Sigmoid colon (tissue), 7 donors: ENCODE data around the gene TUBGCP6. TPM values are rescaled to one million over a fixed set of nuclear protein-coding genes. Genes with fewer than 3 reads are reported as not detected.

ENCODE experiments used
- DNase-seq: peaks from one replicate; pipeline ENCODE4 v3.0.0-alpha.2; 2019
- H3K27ac ChIP-seq, 4 donors: fragments of 200-600 bp; sonication (generic); one replicate each; pipeline ENCODE4 v1.5.1; 2016 to 2019; ENCODE audit warnings: mild to moderate bottlenecking in 1 of 4
- H3K27me3 ChIP-seq, 3 donors: fragments of 200-600 bp; sonication (generic); one replicate each; pipeline ENCODE4 v1.5.1; 2019; ENCODE audit warnings: mild to moderate bottlenecking in 1 of 3
- H3K36me3 ChIP-seq, 4 donors: fragments of 200-600 bp; sonication (generic); one replicate each; pipeline ENCODE4 v1.5.1; 2016 to 2019
- H3K4me1 ChIP-seq, 4 donors: fragments of 200-600 bp; sonication (generic); one replicate each; pipeline ENCODE4 v1.5.1; 2017 to 2019
- H3K4me3 ChIP-seq, 4 donors: fragments of 200-600 bp; sonication (generic); one replicate each; pipeline ENCODE4 v1.5.1; 2017 to 2019; ENCODE audit warnings: mild to moderate bottlenecking in 2 of 4, moderate library complexity in 1 of 4
- H3K9me3 ChIP-seq, 4 donors: fragments of 200-600 bp in 3 of 4; sonication (generic) in 3 of 4; one replicate each; pipeline versions ENCODE4 v1.5.1 to v1.6.1; 2013 to 2019
- EP300 ChIP-seq, 4 donors: sonication (generic); formaldehyde crosslinking; IDR thresholded peaks; one replicate each; pipeline ENCODE4 v1.6.1; 2017; ENCODE audit warnings: antibody characterized with exemption in 4 of 4
- POLR2A ChIP-seq, 2 donors: fragments of 450-650 bp; IDR thresholded peaks; one replicate each; pipeline ENCODE4 v1.6.1; 2016; ENCODE audit warnings: antibody characterized with exemption in 2 of 2, mild to moderate bottlenecking in 2 of 2, moderate library complexity in 2 of 2
- POLR2AphosphoS5 ChIP-seq, 4 donors: sonication (generic); formaldehyde crosslinking; IDR thresholded peaks; one replicate each; pipeline ENCODE4 v1.6.1; 2017; ENCODE audit warnings: antibody characterized with exemption in 4 of 4
- whole genome bisulfite sequencing, 2 donors: extraction: QIAGEN DNeasy Blood & Tissue Kit; methylation state at CpG; one replicate each; pipeline ENCODE4 v1.1.7; 2013; 5-methylcytosine and 5-hydroxymethylcytosine counted together
- intact Hi-C: fragments of 100-400 bp; cut with DNase I; formaldehyde crosslinking; loops from one replicate; pipeline ENCODE4 v1.15.1; 2023
- polyA plus RNA-seq, 3 donors: library from polyadenylated mRNA; stranded (reverse); fragments of 200-250 nt; gene quantifications; one replicate each; pipeline ENCODE4 v1.2.3, GENCODE V29; 2013
- total RNA-seq, 4 donors: library from RNA; depleted of rRNA; stranded (reverse); fragments of >200 nt; gene quantifications; one replicate each; pipeline ENCODE4 v1.1.0, GENCODE V29; 2016
- TF ChIP-seq, protein P1 (sequence below), 4 experiments: fragments of 450-650 bp in 3 of 4; fragments of 200-600 bp in 1 of 4; IDR thresholded peaks; one replicate each; pipeline ENCODE4 v1.5.1; 2016 to 2019; ENCODE audit warnings: antibody characterized with exemption in 4 of 4, mild to moderate bottlenecking in 3 of 4, moderate library complexity in 2 of 4
- donor health status: healthy with polysubstance abuse.
- donor health status: Bipolar disorder and iron deficiency.
- donor health status: healthy.

The TUBGCP6 gene
- total and polyA plus RNA-seq, 7 donors: 4.6 to 67.0 (median 26.4) TPM

DNA sequence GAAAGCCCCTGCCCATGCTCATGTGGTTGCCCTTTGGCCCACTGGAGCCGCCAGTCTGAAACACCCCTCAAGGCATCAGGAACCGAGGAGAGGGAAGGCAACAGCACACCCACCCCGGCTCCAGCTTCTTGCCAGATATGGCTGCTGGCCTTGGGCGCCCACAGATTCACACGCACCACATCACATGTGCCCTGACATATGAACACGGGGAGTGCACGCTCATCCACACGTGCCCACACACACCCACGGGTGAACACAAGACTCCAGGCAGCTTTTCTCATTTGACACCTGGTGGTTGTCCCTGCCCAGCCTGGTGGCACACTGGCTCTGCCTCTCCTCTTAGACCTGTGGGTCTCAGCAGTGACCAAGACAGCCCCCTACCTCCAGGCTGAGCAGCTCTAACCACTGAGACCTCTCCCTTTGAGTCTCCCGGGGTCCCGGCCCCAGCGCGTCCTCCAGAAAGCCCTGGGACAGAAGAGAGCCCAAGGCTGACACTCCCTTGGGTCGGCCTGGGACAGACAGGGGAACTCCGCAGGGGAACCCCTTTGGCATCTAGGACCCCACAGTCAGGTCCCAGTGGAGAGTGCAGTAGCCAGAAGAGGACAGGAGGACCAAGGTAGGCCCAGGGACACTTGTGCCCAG, 19.4 kb upstream of the TUBGCP6 start:
- peaks cover 17 to 56% (median 40%) of the 10 kb centered on the region in 3 donors for H3K27me3 ChIP-seq
- intact Hi-C loops: no loop called here
- peaks cover 0 to 43% (median 37%) of the 10 kb centered on the region in 4 donors for H3K4me1 ChIP-seq

DNA sequence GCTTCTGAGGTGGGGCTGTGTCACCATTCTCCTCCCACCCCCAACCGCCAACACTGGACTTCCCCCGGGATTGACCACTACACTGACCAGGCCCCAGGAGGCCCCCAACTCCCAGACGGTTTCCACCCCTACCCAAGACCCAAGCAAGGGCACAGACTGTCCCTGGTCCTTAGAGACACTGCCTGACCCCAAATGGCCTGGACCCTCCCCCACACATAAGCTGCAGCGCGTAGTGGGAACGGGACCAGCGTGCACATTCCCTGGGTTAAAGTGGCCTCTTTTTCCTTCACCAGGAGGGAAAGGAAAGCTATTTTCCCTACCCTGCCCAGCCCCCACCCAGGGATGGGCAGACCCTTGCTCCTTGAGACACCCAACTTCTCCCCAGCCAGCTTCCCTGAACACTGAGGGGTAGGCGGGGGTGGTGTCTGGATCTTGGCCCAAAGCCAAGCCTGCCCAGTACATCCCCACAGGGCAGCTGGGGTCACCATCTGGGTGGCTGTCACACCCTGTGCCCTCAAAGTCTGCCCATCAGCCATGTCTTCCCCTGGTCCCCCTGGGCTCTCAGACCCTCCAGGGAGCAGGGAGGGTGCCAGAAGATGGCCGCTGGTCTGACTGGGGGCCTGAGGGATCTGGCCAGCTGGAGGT, 18.3 kb upstream of the TUBGCP6 start:
- no peak for DNase-seq
- Histone ChIP-seq H3K9me3 (no peaks in the 10 kb centered on the region), H3K27ac (no peak overlapping the region), H3K36me3 (no peaks in the 10 kb centered on the region), H3K4me1 (peaks cover 0 to 34% (median 34%) of the 10 kb centered on the region in 4 donors), H3K27me3 (peaks cover 17 to 68% (median 46%) of the 10 kb centered on the region in 3 donors), H3K4me3 (no peak overlapping the region)
- TF ChIP-seq, protein P1, sequence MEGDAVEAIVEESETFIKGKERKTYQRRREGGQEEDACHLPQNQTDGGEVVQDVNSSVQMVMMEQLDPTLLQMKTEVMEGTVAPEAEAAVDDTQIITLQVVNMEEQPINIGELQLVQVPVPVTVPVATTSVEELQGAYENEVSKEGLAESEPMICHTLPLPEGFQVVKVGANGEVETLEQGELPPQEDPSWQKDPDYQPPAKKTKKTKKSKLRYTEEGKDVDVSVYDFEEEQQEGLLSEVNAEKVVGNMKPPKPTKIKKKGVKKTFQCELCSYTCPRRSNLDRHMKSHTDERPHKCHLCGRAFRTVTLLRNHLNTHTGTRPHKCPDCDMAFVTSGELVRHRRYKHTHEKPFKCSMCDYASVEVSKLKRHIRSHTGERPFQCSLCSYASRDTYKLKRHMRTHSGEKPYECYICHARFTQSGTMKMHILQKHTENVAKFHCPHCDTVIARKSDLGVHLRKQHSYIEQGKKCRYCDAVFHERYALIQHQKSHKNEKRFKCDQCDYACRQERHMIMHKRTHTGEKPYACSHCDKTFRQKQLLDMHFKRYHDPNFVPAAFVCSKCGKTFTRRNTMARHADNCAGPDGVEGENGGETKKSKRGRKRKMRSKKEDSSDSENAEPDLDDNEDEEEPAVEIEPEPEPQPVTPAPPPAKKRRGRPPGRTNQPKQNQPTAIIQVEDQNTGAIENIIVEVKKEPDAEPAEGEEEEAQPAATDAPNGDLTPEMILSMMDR (IDR thresholded peaks at IDR 0.05): no peak
- no peak for TF ChIP-seq EP300 (IDR thresholded peaks at IDR 0.05)
- TF ChIP-seq POLR2A (IDR thresholded peaks at IDR 0.05): no peak
- TF ChIP-seq POLR2AphosphoS5 (IDR thresholded peaks at IDR 0.05): no peak
- intact Hi-C loops: no loop called here
- 47 to 63% methylated on average over 9 of the region's 9 CpGs for WGBS, 2 donors

More for the DNA sequence above, 19.4 kb upstream of the TUBGCP6 start:
- Histone ChIP-seq H3K9me3 (no peaks in the 10 kb centered on the region), H3K27ac (no peak overlapping the region), H3K36me3 (no peaks in the 10 kb centered on the region), H3K4me3 (no peak overlapping the region)
- DNase-seq: no peak
- TF ChIP-seq POLR2AphosphoS5 (IDR thresholded peaks at IDR 0.05) (no peak), EP300 (IDR thresholded peaks at IDR 0.05) (no peak), POLR2A (IDR thresholded peaks at IDR 0.05) (no peak)
- TF ChIP-seq, protein P1 (IDR thresholded peaks at IDR 0.05): no peak
- WGBS, 2 donors: 61 to 80% methylated on average over 15 of the region's 15 CpGs

DNA sequence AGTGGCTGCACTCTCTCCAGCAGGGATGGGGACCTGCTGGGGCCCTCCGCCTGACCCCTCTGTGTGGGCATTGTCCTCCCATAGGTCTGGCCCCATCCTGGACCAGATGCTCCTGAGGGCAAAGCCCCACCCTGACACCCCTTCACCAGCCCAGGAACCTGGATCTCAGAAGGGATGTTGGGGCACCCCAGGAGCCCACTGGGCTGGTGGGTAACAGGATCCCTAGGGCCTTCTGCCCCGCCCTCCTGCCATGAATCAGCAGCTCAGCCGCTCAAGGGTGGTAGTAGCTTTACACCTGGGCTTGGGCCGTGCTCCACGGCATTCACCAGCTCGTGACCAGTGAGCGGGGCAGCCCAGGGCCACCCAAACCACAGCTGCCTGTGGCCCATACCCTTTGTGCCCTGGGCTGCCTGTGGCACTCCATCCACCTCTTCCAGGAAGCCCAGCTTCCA, 17.7 kb upstream of the TUBGCP6 start:
- H3K36me3 ChIP-seq: no peaks in the 10 kb centered on the region
- DNase-seq: no peak
- WGBS, 2 donors: 27 to 40% methylated on average over 7 of the region's 7 CpGs
- intact Hi-C loops: no loop called here
- H3K4me1 ChIP-seq: peaks cover 0 to 28% (median 27%) of the 10 kb centered on the region in 4 donors
- peaks cover 17 to 73% (median 46%) of the 10 kb centered on the region in 3 donors for H3K27me3 ChIP-seq
- TF ChIP-seq POLR2AphosphoS5 (IDR thresholded peaks at IDR 0.05) (no peak), EP300 (IDR thresholded peaks at IDR 0.05) (no peak), POLR2A (IDR thresholded peaks at IDR 0.05) (no peak)
- H3K27ac ChIP-seq: no peak overlapping the region
- no peaks in the 10 kb centered on the region for H3K9me3 ChIP-seq
- H3K4me3 ChIP-seq: no peak overlapping the region

DNA sequence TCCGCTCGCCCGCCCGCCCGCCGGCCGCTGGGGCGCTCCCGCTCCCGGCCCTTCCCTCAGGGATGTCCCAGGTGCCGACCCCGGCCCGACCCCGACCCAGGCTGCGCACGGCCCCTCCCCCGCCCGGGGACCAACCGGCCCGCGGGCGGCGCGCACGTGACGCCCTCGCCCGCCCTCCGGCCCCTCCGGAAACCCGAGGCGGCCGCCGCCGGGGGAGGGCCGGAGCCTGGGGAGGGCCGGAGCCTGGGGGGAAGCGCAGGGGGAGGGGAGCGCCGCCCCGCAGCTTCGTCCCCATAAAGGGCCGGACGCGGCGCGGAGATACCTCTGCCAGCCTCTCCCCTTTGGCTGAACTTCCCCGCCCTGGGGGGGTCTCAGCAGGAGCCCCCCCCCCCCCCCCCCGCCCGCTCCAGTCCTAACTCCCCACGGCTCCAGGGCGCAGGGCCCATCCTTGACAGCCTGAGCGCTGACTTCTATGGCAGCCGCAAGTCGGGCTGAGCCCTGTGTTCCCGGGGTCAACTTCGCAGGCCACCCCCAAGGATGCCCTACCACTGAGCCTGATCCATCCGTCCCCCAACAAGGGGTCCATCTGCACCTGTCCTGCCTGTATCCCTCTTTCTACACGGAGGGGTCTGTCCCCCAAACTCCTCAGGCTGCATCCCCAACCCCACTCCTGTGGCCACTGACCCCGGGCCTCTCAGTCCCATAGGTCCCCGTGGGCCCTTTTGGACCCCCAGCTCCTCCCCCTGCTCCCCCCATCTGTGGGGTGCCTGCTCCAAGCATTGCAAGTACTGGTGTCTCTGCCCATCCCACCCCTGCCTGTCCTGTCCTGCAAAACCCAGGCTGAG, 17.0 kb upstream of the TUBGCP6 start, which contains the start of gene MAPK12:
Gene MAPK12, minus strand, starts transcription at position 69 of the 845 bp plus-strand sequence. CDS start 174 bp downstream, outside the sequence.
- intact Hi-C loops: no loop called here
- WGBS, 2 donors: 3% methylated on average over 61 of the region's 61 CpGs
- DNase-seq: no peak
- Histone ChIP-seq H3K9me3 (no peaks in the 10 kb centered on the region), H3K27me3 (peaks cover 17 to 70% (median 46%) of the 10 kb centered on the region in 3 donors), H3K27ac (peak within 1 kb of the TSS; percentile 8 to 52 (median 44)), H3K36me3 (no peaks in the 10 kb centered on the region), H3K4me1 (peaks cover 0 to 21% (median 21%) of the 10 kb centered on the region in 4 donors), H3K4me3 (peak within 1 kb of the TSS; percentile 19 to 53 (median 44))
- no peak for TF ChIP-seq POLR2A (IDR thresholded peaks at IDR 0.05)
- no peak for TF ChIP-seq EP300 (IDR thresholded peaks at IDR 0.05)
- TF ChIP-seq, protein P1 (IDR thresholded peaks at IDR 0.05): no peak
- TF ChIP-seq POLR2AphosphoS5 (IDR thresholded peaks at IDR 0.05): no peak
